Effector CD8-positive, alpha-beta T cell (primary cell): ENCODE data around the gene PDP2.

Source experiments
- DNase-seq: peaks from one replicate; lab custom pipeline; 2025; lab: John Stamatoyannopoulos, UW
- total RNA-seq, 4 experiments: gene quantifications; one replicate each; lab custom pipeline; 2026; lab: John Stamatoyannopoulos, UW

Gene PDP2, protein sequence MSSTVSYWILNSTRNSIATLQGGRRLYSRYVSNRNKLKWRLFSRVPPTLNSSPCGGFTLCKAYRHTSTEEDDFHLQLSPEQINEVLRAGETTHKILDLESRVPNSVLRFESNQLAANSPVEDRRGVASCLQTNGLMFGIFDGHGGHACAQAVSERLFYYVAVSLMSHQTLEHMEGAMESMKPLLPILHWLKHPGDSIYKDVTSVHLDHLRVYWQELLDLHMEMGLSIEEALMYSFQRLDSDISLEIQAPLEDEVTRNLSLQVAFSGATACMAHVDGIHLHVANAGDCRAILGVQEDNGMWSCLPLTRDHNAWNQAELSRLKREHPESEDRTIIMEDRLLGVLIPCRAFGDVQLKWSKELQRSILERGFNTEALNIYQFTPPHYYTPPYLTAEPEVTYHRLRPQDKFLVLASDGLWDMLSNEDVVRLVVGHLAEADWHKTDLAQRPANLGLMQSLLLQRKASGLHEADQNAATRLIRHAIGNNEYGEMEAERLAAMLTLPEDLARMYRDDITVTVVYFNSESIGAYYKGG
- total RNA-seq: 23.2 to 37.9 (median 25.5) reads per million in 4 experiments

DNA sequence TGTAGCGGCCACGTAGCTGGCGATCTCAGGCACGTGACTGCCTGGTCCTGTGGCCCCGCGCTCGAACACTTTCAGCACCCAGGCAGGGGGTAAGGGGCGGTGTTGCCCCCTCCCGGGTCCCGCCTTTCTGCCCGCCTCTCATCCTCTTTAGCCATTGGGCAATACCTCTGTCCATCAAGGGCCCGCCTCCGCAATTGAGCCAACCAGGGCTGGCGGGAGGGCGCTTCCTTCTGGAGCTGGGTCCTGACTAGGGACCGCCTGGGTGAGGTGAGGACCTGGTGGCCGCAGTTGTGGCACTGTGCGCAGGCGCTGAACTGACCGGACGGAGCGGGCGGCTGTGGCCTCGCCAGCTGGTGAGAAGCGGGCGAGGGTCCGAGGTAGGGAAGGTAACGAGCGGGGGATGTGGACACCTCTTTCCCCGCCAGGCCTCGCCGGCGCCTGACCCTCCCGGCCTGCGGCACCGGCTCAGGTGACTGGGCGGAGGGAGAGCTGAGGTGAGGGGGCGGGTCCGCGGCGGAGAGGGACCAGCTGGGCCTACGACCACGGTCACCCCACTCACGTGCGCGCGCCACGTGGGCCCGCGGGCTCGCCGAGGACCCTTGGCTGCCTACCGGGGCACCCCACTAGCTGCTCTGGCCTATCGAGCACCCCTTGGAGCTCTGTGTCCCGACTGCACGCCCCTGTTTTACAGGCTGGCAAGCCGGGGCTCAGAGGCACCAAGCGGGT is at the start of gene PDP2:
PDP2 (plus strand) TSS at position 228 of the 726 bp plus-strand sequence. CDS start 3,770 bp downstream, outside the sequence.
- peak; percentile 86 for DNase-seq

GRCh38 chr16:66832190-66832589 is 48.1 kb upstream of the PDP2 start:
- no peak for DNase-seq

DNA sequence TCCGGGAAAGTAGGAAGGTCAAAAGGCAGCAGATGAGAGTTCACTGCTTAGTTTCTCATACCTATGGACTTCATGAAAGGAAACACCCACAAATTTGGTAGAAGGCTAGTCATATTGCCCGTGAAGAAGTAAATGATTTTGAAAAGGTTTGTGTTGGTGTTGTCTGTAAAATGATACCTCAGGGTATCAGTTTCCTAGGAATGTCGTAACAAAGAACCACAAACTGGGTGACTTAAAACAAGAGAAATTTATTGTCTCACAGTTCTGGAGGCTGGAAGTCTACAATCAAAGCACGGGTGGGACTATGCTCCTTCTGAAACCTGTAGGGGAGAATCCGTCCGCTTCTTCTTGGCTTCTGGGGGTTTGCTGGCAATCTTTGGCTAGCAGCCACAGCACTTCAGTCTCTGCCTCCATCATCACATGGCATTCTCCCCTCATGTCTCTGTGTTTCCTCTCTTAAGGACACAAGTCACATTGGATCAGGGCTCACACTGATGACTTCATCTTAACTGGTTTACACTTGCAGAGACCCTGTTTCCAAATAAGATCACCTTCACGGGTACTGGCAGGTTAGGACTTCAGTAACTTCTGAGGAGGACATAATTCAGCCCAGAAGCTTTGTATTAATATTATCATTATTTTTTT is 47.5 kb upstream of the PDP2 start:
- no peak for DNase-seq

- DNase-seq: no peak
These were observed 45.6 kb upstream of the PDP2 start for GRCh38 chr16:66834746-66835145.

GRCh38 chr16:66840883-66841282 is 39.4 kb upstream of the PDP2 start:
- DNase-seq: no peak

- DNase-seq: no peak
These were observed 38.9 kb upstream of the PDP2 start for GRCh38 chr16:66841366-66841765.

DNA sequence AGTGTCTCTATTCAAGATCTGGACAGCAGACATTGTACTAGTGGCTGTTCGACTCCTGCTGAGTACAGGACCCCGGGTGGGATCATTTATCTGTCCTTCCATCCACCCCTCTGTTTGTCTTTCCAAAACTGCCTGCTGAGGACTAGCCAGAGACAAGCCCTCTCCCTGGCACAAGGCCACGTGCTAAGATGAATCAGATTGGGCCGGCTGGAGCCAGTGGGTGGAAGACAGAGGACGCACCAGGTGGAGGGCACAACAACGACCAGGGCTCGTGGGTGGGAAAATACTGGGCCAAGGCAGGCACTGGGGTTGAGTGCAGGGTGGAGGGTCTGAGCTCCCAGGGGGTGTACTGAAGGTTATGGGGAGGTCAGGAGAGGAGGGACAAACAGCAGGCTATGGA is 37.5 kb upstream of the PDP2 start:
- DNase-seq: no peak

GRCh38 chr16:66843191-66843590 is 37.1 kb upstream of the PDP2 start:
- no peak for DNase-seq

GRCh38 chr16:66844009-66844341 is 36.3 kb upstream of the PDP2 start:
- no peak for DNase-seq

DNA sequence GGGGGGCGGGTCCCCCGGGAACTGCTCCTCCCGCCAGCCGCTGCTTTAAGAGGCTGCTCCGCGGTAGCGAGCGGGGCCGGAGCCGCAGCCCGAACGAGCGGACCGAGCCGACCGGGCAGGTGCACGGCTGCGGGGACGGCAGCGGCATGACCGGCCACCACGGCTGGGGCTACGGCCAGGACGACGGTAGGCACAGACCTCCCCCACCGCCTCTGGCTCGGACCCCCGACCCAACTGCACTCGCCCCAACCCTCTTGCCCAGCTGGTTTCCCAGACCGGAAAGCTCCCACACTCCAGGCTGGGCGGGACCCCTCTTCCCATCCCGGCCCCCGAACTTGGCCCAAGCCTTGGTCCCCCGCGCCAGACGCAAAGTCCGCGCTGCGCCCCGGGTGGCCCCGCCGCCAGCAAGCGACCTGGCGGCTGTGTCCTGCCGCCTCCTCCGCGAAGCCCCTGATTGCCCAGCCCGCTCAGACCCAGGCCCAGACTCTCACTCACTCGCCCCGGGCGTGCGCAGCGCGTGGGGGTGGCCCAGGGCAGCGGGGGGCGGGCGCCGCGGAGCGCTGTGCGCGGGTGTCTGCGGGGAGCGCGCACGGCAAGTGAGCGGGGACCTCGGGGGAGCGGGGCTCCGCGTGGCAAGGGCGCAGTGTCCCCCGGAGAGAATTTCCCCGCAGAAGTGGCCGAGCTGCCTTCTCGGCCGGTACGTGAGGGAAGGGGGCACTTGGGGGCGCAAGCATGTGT is 35.8 kb upstream of the PDP2 start, which contains the start of gene CA7:
CA7 (plus strand) TSS at position 73 of the 738 bp plus-strand sequence; CDS start at position 147, 74 bp downstream.
- no peak for DNase-seq

GRCh38 chr16:66845080-66845410 is 35.3 kb upstream of the PDP2 start:
- DNase-seq: no peak

DNA sequence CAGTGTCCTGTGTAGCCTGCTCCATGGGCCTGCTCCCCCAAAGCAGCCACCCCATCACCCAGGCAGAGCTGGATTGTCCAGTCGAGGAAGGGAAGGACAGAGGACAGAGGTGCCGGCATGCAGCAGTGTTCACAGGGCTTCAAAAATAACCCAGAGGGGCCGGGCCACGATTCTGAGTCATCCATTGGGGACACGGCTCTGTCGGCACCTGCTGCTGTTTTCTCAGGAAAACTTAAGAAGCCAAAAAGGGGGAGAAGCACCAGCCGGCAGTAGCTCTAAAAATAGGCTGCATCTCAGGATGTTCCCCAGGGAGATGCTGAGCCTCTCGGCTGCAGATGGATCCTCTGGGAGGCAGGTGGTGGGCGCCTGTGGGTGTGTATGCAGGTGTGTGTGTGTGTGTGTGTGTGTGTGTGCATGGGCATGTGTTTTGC is 34.5 kb upstream of the PDP2 start:
- no peak for DNase-seq

DNA sequence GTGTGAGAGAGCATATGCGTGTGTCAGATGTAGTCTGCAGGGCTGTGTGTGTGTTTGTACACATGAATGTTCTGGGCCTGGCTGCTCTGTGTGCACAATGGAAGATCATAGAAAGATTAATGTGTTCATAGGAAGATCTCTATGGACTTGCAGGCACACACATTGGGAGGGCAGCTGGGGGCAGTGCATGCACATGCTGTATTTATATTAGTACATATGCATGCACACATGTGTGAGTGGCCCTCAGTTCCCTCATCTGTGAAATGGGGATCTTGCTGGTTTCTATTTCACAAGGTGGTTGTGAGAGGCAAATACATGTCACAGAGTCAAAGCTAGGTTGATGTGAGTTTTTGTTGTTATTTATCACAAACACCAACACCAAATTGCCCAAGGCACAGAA is 34.0 kb upstream of the PDP2 start:
- no peak for DNase-seq

GRCh38 chr16:66846831-66847230 is 33.5 kb upstream of the PDP2 start:
- no peak for DNase-seq

DNA sequence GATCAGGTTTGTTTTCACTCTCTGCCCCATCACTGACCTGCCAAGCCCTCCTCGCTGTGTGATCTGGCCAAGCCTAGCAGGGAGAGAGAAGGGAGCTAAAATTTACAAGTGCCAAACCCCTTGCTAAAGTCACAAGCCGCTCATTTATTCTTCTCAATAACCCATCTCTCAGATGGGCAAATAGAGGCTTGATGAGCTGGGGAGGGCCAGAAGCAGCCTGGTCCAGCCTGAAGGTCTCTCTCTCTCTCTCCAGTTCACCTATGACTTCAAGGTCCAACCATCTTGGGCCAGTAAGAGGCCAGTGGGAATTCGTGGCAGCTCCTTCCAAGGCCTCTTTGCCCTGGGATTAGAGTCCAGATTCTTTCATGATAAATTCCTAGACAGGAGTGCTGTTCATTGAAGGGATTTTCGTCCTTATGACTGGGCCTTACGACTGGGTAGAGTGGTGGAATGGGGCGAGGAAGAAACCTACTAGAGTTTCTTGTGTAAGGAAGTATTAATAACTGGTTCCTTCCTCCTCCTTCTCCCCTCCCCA is 32.7 kb upstream of the PDP2 start:
- no peak for DNase-seq

GRCh38 chr16:66848172-66848571 is 32.1 kb upstream of the PDP2 start:
- no peak for DNase-seq

GRCh38 chr16:66849021-66849420 is 31.3 kb upstream of the PDP2 start:
- no peak for DNase-seq

DNA sequence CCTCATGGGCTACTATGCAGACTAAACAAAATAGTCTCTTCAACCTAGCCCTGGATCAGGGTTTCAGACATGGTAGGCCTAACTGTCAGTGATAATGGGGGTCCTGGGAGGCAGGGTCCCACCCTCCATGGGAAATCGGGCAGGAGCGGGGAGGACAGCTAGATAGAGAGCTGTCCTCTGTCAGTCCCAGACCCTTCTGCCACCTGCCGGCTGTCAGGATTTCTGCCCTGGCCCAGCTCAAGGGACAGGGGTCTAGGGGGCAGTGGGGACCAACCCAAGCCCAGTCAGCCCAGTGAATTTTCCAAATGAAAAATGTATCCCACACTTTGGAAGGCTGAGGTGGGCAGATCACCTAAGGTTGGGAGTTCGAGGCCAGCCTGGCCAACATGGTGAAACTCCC is 30.8 kb upstream of the PDP2 start:
- DNase-seq: no peak

DNA sequence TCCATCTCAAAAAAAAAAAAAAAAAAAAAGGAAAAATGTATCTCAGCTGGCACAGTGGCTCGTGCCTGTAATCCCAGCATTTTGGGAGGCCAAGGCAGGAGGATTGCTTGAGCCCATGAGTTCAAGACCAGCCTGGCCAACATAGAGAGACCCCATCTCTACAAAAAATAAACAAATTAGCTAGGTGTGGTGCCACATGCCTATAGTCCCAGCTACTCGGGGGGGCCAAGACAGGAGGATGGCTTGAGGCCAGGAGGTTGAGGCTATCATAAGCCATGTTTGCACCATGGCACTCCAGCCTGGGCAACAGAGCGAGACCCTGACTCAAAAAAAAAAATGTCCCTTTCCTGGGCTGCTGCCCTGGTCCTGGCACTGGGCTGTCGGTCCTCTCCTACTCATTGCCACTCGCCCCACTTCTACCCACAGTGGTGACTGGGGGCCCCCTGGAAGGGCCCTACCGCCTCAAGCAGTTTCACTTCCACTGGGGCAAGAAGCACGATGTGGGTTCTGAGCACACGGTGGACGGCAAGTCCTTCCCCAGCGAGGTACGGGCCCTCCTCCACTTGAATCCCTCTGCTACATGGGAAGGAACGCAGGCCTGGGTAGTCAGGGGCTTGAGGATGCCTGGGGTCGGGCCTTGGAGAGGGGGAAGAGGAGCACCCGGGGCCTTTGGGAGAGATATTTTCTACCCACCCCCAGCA is 30.1 kb upstream of the PDP2 start:
- no peak for DNase-seq

GRCh38 chr16:66851166-66851964 is 28.9 kb upstream of the PDP2 start:
- DNase-seq: no peak
